Measurements from ENCODE around the gene RNU4-1.

DNA sequence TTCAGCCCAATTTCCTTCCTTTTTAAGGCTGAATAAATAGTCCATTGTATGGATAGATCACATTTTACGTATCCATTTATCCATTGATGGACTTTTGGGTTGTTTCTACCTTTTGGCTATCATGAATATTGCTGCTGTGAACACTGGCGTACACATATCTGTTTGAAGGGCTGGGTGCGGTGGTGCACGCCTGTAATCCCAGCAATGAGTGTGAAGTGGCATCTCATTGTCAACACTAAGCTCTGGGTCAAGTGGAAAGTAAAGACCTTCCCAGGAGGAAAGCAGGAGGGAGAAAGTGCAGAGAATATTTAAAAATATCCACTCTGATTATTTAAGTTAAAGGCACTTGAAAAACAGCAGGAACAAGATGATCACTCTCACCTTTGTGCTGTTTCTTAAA, 46.2 kb upstream of the RNU4-1 start:
- TF ChIP-seq, protein P1, sequence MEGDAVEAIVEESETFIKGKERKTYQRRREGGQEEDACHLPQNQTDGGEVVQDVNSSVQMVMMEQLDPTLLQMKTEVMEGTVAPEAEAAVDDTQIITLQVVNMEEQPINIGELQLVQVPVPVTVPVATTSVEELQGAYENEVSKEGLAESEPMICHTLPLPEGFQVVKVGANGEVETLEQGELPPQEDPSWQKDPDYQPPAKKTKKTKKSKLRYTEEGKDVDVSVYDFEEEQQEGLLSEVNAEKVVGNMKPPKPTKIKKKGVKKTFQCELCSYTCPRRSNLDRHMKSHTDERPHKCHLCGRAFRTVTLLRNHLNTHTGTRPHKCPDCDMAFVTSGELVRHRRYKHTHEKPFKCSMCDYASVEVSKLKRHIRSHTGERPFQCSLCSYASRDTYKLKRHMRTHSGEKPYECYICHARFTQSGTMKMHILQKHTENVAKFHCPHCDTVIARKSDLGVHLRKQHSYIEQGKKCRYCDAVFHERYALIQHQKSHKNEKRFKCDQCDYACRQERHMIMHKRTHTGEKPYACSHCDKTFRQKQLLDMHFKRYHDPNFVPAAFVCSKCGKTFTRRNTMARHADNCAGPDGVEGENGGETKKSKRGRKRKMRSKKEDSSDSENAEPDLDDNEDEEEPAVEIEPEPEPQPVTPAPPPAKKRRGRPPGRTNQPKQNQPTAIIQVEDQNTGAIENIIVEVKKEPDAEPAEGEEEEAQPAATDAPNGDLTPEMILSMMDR (IDR thresholded peaks at IDR 0.05; ENCODE audit: borderline replicate concordance, extremely low read depth, low read length, poor library complexity, severe bottlenecking), result no peak
- no peak for TF ChIP-seq EZH2 (IDR thresholded peaks at IDR 0.05; ENCODE audit: borderline replicate concordance, low read depth, low read length, severe bottlenecking)
